GM19023 (cell line): ENCODE measurements around the gene FFAR2.
"Not testable (repeated sequence)": the region's sequence is repeated elsewhere in the genome, so short reads cannot be mapped to it uniquely, and the experiment has no call there.

Experiments used
- ATAC-seq: cut with Tn5 transposase; IDR thresholded peaks from one replicate; pipeline ENCODE4 v1.9.1; 2021; ENCODE audit warnings: mild to moderate bottlenecking, moderate library complexity; ENCODE audit not compliant: unreplicated experiment

FFAR2 gene

GRCh38 chr19:35447606-35448469, at the start of gene FFAR2:
Gene FFAR2 (plus strand): TSS chr19:35448257. CDS start chr19:35449715, 1,458 bp downstream.
- no peak for ATAC-seq

- ATAC-seq: no peak
Observed at GRCh38 chr19:35398570-35398969, 49.5 kb upstream of the FFAR2 start.

- ATAC-seq: no peak
Observed at GRCh38 chr19:35399231-35399630, 48.8 kb upstream of the FFAR2 start.

- ATAC-seq: no peak
Observed at GRCh38 chr19:35399948-35400772, 47.9 kb upstream of the FFAR2 start.

DNA sequence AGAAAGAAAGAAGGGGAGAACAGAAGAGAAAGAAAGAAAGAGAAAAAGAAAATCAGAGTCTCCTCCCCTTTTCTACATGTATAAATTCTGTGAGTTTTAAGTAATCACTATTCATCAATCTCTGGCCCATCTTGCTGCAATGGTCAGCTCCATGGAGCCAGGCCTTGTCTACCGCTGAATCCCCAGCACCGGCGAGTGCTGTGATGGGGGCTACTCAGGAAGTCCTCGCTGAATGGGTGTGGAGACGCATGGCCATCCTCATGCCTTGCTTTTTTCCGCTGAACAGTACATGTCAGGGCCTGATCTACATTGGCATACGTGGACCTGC, 47.3 kb upstream of the FFAR2 start:
- ATAC-seq: no peak

DNA sequence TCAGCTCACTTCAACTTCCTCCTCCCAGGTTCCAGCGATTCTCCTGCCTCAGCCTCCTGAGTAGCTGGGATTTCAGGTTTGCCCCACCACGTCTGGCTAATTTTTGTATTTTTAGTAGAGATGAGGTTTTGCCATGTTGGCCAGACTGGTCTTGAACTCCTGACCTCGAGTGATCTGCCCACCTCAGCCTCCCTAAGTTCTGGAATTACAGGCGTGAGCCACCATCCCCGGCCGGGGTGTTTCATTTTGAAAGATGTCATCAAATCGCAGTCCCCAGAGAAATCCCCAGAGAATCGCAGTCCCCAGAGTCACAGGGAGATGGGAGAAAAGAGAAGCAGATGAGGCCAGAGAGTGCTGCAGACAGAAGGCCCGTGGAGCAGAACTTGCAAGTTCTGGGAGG, 46.6 kb upstream of the FFAR2 start:
- not testable (repeated sequence) for ATAC-seq

- ATAC-seq: no peak
Observed at GRCh38 chr19:35403116-35403760, 44.8 kb upstream of the FFAR2 start.

DNA sequence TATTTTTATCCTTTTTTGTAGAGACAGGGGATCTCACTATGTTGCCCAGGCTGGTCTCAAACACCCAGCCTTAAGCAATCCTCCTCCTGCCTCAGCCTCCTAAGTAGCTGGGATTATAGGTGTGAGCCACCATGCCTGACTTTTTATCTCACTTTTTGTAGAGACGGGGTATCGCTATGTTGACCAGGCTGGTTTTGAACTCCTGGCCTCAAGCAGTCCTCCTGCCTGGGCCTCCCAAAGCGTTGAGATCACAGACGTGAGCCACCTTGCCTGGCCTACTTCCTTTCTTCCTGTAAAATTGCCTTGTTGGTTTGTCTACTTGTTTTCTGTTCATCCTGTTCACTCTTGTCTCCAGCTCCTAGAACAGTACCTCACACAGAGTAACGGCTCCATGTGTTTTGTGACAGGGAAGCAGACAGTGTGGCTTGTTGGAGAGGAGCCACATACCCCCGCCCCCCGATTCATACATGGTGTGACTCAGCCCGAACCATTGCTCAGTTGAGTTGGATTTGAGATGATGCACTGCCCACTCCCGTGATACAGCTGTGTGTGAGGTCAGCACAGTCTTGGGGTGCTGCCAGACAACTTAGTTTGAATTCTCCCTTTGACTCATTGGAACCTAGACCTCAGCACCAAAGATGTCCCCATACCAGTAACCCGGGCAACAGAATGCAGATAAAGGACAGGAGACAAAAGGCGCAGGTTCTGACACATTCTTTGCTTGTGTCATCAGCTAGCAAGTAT, 43.0 kb upstream of the FFAR2 start:
- peak; percentile 81 for ATAC-seq

- no peak for ATAC-seq
Observed at GRCh38 chr19:35407619-35408018, 40.4 kb upstream of the FFAR2 start.

DNA sequence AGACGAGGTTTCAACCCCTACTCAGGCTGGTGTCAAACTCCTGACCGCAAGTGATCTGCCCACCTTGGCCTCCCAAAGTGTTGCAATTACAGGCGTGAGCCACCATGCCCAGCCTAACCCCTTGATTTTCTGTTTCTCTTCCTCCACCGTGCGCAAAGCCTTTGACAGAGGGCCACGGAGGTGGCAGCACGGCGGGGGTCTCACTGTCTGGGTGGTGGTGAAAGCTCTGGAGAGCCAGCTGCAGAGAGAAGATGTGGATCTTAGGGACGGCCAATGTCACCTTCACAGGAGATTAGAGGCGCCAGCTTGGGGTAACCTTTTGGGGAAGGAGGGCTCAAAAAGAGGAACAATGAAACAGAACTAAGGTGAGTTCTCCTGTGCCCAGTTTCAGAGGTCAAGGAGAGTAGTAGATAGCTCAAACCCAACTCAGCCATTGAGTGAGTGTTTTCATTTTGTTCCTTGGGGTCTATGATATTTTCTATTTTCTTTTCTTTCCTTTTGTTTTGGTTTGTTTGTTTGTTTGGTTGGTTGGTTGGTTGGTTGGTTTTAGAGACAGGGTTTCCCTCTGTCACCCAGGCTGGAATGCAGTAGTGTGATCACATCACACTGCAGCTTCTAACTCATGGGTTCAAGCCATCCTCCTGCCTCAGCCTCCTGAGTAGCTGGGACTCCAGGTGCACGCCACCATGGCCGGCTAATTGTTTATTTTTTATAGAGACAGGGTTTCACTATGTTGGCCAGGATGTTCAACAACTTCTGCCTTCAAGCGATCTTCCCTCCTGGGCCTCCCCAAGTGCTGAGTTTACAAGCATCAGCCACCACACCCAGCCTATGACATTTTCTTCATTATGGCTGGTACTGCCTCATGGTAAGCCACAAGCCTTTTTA, 39.5 kb upstream of the FFAR2 start:
- ATAC-seq: no peak

- no peak for ATAC-seq
Observed at GRCh38 chr19:35409191-35409590, 38.9 kb upstream of the FFAR2 start.

DNA sequence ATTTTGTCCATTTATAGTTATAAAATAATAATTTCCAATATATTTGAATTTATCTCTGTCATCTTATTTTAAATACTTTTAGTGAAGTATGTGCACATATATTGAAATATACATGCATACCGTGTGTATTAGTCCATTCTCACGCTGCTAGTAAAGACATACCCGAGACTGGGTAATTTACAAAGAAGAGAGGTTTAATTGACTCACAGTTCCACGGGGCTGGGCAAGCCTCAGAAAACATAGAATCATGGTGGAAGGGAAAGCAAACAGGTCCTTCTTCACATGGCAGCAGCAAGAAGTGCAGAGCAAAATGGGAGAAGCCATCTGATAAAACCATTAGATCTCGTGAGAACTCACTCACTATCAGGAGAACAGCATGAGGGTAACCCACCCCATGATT, 37.6 kb upstream of the FFAR2 start:
- no peak for ATAC-seq

DNA sequence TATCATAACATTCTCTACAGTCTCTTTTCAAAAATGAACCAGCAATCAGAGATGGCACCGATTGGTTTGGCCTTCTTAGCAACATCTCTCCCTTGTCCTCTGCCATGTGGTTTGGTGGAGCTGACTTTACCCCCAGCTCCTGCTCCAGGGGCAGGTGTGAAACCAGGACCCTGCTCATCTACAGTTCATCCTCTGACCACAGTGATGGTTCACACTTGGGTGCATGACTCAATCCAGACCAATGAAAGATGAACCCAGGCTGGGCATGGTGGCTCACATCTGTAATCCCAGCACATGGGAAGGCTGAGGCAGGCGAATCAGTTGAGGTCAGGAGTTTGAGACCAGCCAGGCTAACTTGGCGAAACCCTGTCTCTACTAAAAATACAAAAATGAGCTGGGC, 33.6 kb upstream of the FFAR2 start:
- ATAC-seq: no peak

DNA sequence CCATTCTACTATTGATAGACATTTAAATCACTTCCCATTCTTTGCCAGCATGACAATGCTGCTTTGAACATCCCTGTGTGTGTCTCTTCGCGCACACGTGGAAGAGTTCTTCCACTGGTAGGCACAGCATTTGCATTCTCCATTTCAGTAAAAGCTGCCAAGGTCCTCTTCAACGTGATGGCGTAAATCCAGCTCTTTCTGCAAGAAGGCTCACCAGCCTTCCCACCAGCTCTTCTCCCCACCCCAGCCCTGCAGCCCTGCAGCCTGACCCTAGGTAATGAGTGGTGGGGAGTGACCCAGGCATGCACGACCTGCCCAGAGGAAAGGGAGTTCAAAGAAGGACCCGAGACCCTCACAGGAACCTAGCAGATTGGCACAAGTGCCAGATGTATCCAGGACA, 31.7 kb upstream of the FFAR2 start:
- no peak for ATAC-seq

DNA sequence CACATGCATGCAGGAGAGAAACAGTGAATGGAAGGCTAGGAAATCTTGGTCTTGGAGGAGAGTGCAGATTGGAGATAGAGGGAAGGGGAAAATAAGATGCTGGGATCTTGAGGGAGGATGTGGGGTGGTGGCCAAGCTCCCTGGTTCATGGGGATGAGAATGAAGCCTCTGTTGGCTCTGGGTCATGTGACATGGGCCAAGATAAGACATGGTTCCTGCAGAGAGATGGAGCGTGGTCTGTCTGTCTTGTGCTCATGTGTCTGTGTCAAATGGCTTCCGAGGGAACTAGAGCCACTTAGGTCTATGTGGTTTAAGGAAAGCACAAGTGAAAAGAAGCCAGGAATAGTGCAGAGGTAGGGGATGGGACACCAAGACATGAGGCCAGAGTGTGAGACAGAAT, 30.8 kb upstream of the FFAR2 start:
- no peak for ATAC-seq

DNA sequence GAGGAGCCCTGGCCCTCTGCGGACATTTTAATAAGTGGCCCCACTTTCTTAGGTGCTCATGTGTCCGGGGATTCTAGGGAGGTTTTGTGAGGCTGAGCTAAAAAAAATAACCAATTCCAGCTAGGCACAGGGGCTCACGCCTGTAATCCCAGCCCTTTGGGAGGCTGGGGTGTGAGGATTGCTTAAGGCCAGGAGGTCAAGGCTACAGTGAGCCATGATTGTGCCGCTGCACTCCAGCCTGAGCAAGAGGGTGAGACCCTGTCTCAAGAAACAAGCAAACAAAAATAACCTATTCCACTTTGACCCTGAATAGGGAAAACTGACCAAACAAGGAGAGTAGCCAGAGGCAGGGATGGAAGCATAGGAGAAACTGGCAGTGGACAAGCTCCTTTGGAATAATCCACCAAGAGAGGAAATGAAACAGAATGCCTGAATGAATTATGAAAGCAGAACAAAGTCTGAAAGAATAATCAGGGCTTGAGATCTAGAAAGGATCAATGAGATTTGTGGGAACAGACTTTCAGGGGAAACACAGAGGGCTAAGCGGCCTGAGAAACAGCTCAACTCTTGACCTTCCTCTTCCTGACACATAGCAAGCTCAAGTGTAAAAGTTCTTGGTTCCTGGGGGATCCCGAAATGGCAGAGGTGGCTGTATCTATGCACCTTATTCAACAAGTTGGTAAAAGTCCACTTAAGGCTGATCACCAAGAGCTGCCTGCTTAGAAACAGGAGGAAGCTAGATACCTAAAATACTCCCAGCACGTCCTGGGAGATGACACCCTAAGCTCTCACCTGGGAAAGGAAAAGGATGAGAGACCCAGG, 30.1 kb upstream of the FFAR2 start:
- ATAC-seq: no peak

DNA sequence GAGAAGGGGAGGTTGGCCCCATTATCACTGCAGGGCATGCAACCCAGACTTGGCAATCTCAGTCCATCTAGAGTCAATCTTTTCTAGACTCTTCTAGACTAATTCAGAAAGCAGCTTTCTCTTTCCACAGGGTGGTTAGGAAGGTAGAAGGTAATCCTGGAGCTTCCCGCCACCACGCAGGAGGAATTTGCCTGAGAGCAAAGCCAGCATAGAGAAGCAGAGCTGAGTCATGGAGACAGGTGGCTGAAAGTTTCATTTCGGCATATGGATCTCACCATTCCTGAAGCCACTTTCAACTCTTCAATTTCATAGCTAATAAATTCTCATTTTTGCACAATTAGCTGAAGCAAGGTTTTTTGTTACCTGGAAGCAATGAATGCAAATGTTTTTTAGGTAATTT, 29.0 kb upstream of the FFAR2 start:
- ATAC-seq: no peak

- no peak for ATAC-seq
Observed at GRCh38 chr19:35419805-35420204, 28.3 kb upstream of the FFAR2 start.

DNA sequence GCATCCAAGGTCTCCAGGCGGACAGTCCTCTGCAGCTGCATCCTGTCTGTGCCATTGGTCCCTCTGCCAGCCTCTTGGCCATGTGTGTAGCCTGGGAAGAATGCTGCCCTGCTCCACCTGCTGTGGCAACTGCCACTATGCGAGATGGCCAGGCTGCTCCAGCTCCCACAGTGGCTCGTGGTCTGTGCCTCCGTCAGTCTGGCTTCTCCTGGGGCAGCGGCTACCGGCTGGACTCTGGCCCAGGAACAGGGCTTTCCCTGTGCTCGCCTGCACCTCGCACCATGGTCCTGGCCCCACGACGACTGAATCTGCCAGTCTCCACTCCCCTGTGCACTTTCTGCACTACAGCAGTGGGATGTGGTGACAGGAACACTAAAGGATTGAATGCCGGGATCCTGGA, 26.7 kb upstream of the FFAR2 start:
- ATAC-seq: no peak
